Coronary artery (tissue), 2 donors: ENCODE results near the gene RDH16.

Experiments used
- DNase-seq: peaks from one replicate; pipeline ENCODE4 v3.0.0-alpha.2; 2017; ENCODE audit warnings: low spot score
- H3K27ac ChIP-seq, 2 donors: fragments of 200-600 bp; sonication (generic); one replicate each; pipeline ENCODE4 v1.5.1; 2016 to 2019
- H3K4me3 ChIP-seq: fragments of 200-600 bp; sonication (generic); 2 replicates; pipeline ENCODE4 v1.5.1; 2016; ENCODE audit warnings: mild to moderate bottlenecking, moderate library complexity
- CTCF ChIP-seq: fragments of 200-600 bp; sonication (generic); IDR thresholded peaks from one replicate; pipeline ENCODE4 v1.5.1; 2019; ENCODE audit warnings: antibody characterized with exemption

The RDH16 gene

GRCh38 chr12:56954958-56955355 is 2.5 kb downstream of the RDH16 start:
- TF ChIP-seq CTCF: no peak
- Histone ChIP-seq H3K27ac (no peak overlapping the region), H3K4me3 (no peak overlapping the region)
- DNase-seq: no peak

GRCh38 chr12:56954057-56954957 is 3.1 kb downstream of the RDH16 start:
- H3K4me3 ChIP-seq: no peak overlapping the region
- peak; percentile 46 for DNase-seq
- H3K27ac ChIP-seq: no peak overlapping the region
- TF ChIP-seq CTCF: no peak

GRCh38 chr12:56953314-56953713 is 4.1 kb downstream of the RDH16 start:
- peak; percentile 62 for DNase-seq
- Histone ChIP-seq H3K27ac (no peak overlapping the region), H3K4me3 (no peak overlapping the region)
- TF ChIP-seq CTCF: no peak

- DNase-seq: no peak
- Histone ChIP-seq H3K27ac (no peak overlapping the region), H3K4me3 (no peak overlapping the region)
- no peak for TF ChIP-seq CTCF
Observed at GRCh38 chr12:56951582-56952339, 5.6 kb downstream of the RDH16 start.

- TF ChIP-seq CTCF: no peak
Observed at GRCh38 chr12:56948881-56949280, 8.5 kb downstream of the RDH16 start.

GRCh38 chr12:56948457-56948777 is 9.0 kb downstream of the RDH16 start:
- no peak for TF ChIP-seq CTCF
- H3K4me3 ChIP-seq: no peak overlapping the region
- peak; percentile 28 for DNase-seq
- no peak overlapping the region for H3K27ac ChIP-seq

More at GRCh38 chr12:56948881-56949280, 8.5 kb downstream of the RDH16 start:
- Histone ChIP-seq H3K4me3 (no peak overlapping the region), H3K27ac (no peak overlapping the region)
- no peak for DNase-seq
